Activated naive CD4-positive, alpha-beta T cell treated with anti-CD3 and anti-CD28 coated beads, Interleukin-2, amount 50 U/mL, for 24 hours (primary cell): ENCODE measurements around the gene COQ8A.

Experiments
- H3K27ac Mint-ChIP-seq: one replicate; pipeline ENCODE4 v1.8.0; 2021; ENCODE audit warnings: mild to moderate bottlenecking, mixed read lengths
- H3K27me3 Mint-ChIP-seq: one replicate; pipeline ENCODE4 v1.8.0; 2021; ENCODE audit warnings: mixed read lengths
- H3K36me3 Mint-ChIP-seq: one replicate; pipeline ENCODE4 v1.8.0; 2021; ENCODE audit warnings: mixed read lengths
- H3K4me1 Mint-ChIP-seq: one replicate; pipeline ENCODE4 v1.8.0; 2021; ENCODE audit warnings: mixed read lengths
- H3K4me3 Mint-ChIP-seq: one replicate; pipeline ENCODE4 v1.8.0; 2021; ENCODE audit warnings: mild to moderate bottlenecking, mixed read lengths
- H3K9me3 Mint-ChIP-seq: one replicate; pipeline ENCODE4 v1.8.0; 2021; ENCODE audit warnings: mixed read lengths

Gene COQ8A

GRCh38 chr1:226981386-226981817 lies 41.3 kb downstream of the COQ8A start:
- Mint-ChIP-seq H3K36me3 (peaks cover 6% of the 10 kb centered on the region), H3K4me1 (no peaks in the 10 kb centered on the region), H3K9me3 (no peaks in the 10 kb centered on the region), H3K27me3 (no peaks in the 10 kb centered on the region), H3K27ac (no peak overlapping the region), H3K4me3 (no peak overlapping the region)

DNA sequence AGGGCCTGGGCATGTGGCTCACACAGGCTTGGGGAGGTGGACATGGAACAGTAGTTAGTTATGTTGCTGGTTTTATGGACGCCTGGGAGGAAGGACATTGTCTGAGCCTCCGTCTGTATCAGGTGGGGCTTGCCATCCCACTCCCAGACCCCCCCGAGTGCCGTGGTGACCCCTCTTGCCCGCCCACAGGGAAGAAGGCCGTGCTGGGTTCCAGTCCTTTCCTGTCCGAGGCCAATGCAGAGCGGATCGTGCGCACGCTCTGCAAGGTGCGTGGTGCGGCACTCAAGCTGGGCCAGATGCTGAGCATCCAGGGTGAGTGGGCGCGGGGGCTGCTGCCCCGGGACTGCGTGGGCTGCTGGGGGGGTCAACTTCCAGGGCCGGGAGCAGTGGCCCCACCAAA lies 41.7 kb downstream of the COQ8A start:
- peaks cover 9% of the 10 kb centered on the region for H3K36me3 Mint-ChIP-seq
- no peaks in the 10 kb centered on the region for H3K4me1 Mint-ChIP-seq
- H3K4me3 Mint-ChIP-seq = no peak overlapping the region
- no peak overlapping the region for H3K27ac Mint-ChIP-seq
- H3K9me3 Mint-ChIP-seq = no peaks in the 10 kb centered on the region
- no peaks in the 10 kb centered on the region for H3K27me3 Mint-ChIP-seq

GRCh38 chr1:226982451-226983177 lies 42.5 kb downstream of the COQ8A start:
- Mint-ChIP-seq H3K9me3 (no peaks in the 10 kb centered on the region), H3K4me3 (no peak overlapping the region), H3K27ac (peak overlapping the region; percentile 41), H3K27me3 (no peaks in the 10 kb centered on the region), H3K36me3 (peaks cover 12% of the 10 kb centered on the region), H3K4me1 (no peaks in the 10 kb centered on the region)

GRCh38 chr1:226983247-226983991 lies 43.3 kb downstream of the COQ8A start:
- no peaks in the 10 kb centered on the region for H3K4me1 Mint-ChIP-seq
- no peak overlapping the region for H3K4me3 Mint-ChIP-seq
- H3K36me3 Mint-ChIP-seq = peaks cover 12% of the 10 kb centered on the region
- no peaks in the 10 kb centered on the region for H3K9me3 Mint-ChIP-seq
- no peaks in the 10 kb centered on the region for H3K27me3 Mint-ChIP-seq
- H3K27ac Mint-ChIP-seq = peak overlapping the region; percentile 41

DNA sequence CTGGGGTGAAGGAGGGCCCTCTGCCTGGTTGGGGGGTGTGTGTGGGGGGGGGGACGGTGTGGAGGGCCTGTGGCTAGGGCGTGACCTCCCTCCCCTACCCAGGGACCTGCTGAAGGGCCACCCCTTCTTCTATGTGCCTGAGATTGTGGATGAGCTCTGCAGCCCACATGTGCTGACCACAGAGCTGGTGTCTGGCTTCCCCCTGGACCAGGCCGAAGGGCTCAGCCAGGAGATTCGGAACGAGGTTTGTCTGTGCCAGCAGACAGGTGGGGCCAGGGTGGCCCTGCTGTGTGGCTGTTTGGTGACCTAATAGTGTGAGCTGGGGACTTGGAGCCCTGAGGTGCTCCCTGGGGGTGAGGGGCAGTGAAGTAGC lies 43.9 kb downstream of the COQ8A start:
- Mint-ChIP-seq H3K36me3 (peaks cover 12% of the 10 kb centered on the region), H3K27ac (no peak overlapping the region), H3K27me3 (no peaks in the 10 kb centered on the region), H3K4me1 (no peaks in the 10 kb centered on the region), H3K4me3 (no peak overlapping the region), H3K9me3 (no peaks in the 10 kb centered on the region)

DNA sequence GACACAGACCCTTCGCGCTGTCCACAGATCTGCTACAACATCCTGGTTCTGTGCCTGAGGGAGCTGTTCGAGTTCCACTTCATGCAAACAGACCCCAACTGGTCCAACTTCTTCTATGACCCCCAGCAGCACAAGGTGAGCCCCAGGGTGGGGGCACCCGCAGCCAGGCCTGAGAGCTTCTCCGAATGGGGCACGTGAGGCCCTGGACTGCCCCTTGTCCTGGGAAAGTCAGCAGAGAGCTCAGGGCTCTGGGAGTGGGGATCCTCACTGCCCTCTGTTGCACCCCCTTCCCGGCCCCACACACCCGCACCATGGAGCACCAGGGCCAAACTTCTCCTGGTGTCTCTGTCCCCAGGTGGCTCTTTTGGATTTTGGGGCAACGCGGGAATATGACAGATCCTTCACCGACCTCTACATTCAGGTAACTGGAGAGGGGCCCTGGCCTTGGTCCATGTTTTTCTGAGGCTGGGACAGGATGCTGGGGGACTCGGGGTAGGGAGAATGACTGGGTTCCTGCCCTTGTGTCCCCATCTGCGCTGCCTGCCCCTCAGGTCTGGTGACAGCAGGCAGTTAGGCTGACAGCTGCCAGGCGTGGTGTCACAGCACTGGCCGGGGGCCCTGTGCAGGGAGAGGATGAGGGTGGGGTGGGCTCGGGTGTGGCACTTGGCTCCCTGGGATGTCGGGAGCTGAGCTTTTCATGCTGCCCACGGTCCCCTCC lies 44.6 kb downstream of the COQ8A start:
- Mint-ChIP-seq H3K27me3 (no peaks in the 10 kb centered on the region), H3K36me3 (peaks cover 12% of the 10 kb centered on the region), H3K9me3 (no peaks in the 10 kb centered on the region), H3K27ac (no peak overlapping the region), H3K4me3 (no peak overlapping the region), H3K4me1 (peaks cover 6% of the 10 kb centered on the region)

DNA sequence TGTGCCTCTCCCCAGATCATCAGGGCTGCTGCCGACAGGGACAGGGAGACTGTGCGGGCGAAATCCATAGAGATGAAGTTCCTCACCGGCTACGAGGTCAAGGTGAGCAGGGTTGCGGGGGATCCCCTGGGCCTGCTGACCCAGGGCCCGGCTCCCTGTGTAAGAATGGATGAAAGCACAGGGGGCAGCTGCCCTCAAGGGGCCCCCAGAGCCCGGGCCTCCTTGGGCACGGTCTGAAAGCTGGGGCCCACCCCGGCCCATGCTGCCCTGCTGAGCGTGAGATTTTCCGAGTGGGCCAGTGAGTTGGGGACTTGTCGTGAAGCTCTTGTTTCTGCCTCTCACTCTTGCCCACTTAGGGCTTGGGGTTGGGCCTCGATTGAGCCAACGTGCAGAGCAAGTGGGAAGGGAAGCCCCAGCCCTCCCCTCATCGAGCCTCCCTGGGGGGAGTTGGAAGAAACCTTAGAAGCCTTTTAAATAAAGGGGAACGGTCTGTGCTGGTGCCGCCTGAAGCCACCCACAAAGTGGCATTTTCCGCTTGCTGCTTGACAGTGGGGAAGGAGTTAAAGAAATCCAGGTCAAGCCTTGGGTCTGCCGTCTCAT lies 45.2 kb downstream of the COQ8A start:
- H3K27me3 Mint-ChIP-seq = no peaks in the 10 kb centered on the region
- H3K4me1 Mint-ChIP-seq = peaks cover 12% of the 10 kb centered on the region

DNA sequence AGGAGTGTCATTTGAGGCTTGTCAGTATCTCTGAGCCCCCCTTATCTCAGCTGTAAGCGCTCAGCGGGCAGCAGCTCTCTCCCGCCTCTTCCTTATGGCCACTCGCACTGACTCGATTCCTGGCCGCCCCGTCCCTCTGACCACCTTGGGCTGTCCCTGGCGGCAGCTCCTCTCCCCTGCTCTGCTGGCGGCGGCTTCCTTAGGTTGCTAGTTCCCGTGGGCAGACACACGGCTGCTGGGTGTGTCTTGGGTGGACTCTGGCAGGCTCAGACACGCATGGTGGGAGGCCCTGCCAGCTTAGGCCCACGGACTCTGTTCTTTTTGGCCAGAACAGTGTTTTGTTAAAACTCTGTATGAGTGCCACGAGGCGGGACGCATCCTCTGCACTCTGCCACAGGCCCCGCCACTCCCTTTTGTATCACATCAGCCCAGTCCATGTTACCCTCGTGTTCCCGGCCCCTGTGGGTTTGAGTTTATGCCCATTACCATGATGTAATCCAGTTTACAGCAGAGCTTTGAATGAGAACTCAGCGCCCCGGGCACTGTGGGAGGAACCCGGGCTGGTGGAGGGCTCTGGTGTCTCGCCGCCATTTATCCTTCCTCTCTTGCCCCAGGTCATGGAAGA lies 45.9 kb downstream of the COQ8A start:
- Mint-ChIP-seq H3K36me3 (peaks cover 12% of the 10 kb centered on the region), H3K9me3 (no peaks in the 10 kb centered on the region), H3K4me1 (peaks cover 13% of the 10 kb centered on the region), H3K4me3 (no peak overlapping the region), H3K27me3 (no peaks in the 10 kb centered on the region), H3K27ac (no peak overlapping the region)

More for the DNA sequence above, 45.2 kb downstream of the COQ8A start:
- Mint-ChIP-seq H3K4me3 (no peak overlapping the region), H3K36me3 (peaks cover 12% of the 10 kb centered on the region), H3K27ac (no peak overlapping the region), H3K9me3 (no peaks in the 10 kb centered on the region)

- Mint-ChIP-seq H3K4me1 (peaks cover 13% of the 10 kb centered on the region), H3K27me3 (no peaks in the 10 kb centered on the region), H3K36me3 (peaks cover 12% of the 10 kb centered on the region), H3K9me3 (no peaks in the 10 kb centered on the region), H3K4me3 (no peak overlapping the region), H3K27ac (no peak overlapping the region)
Observed at GRCh38 chr1:226986496-226987178, 46.5 kb downstream of the COQ8A start.

- Mint-ChIP-seq H3K27ac (no peak overlapping the region), H3K36me3 (peaks cover 12% of the 10 kb centered on the region), H3K4me3 (no peak overlapping the region), H3K4me1 (peaks cover 13% of the 10 kb centered on the region), H3K27me3 (no peaks in the 10 kb centered on the region), H3K9me3 (no peaks in the 10 kb centered on the region)
Observed at GRCh38 chr1:226987179-226987536, 47.1 kb downstream of the COQ8A start.

- Mint-ChIP-seq H3K9me3 (no peaks in the 10 kb centered on the region), H3K27ac (no peak overlapping the region), H3K4me1 (peaks cover 13% of the 10 kb centered on the region), H3K27me3 (no peaks in the 10 kb centered on the region), H3K36me3 (peaks cover 12% of the 10 kb centered on the region), H3K4me3 (no peak overlapping the region)
Observed at GRCh38 chr1:226987623-226988333, 47.7 kb downstream of the COQ8A start.

DNA sequence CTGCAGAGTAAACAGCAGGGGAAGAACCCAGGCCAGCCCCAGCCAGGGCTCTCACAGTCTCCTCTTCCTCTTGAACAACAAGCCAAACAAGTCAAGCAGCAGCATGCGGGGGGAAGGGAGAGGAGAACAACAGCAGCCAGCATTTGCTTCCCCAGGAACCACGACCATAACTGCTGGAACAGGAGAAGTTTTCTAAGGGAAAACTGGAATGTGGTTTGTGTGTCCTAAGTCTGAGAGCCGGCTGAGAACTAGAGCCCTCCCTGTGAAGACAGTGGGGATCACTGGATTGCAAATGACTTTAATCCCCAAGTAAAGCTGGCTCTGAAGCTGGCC lies 48.2 kb downstream of the COQ8A start:
- Mint-ChIP-seq H3K9me3 (no peaks in the 10 kb centered on the region), H3K27ac (no peak overlapping the region), H3K36me3 (peaks cover 12% of the 10 kb centered on the region), H3K4me1 (peaks cover 13% of the 10 kb centered on the region), H3K4me3 (no peak overlapping the region), H3K27me3 (no peaks in the 10 kb centered on the region)

- Mint-ChIP-seq H3K9me3 (no peaks in the 10 kb centered on the region), H3K27me3 (no peaks in the 10 kb centered on the region), H3K27ac (peak overlapping the region; percentile 89), H3K4me3 (no peak overlapping the region), H3K4me1 (peaks cover 13% of the 10 kb centered on the region), H3K36me3 (peaks cover 10% of the 10 kb centered on the region)
Observed at GRCh38 chr1:226989085-226989920, 49.2 kb downstream of the COQ8A start.
